Panc1 (cell line): ENCODE results near the gene CDV3. TPM values are rescaled to one million over a fixed set of nuclear protein-coding genes. Genes with fewer than 3 reads are reported as not detected.

ENCODE experiments used
- ATAC-seq: fragments of 200-7000 bp; cut with Tn5 transposase; 2 replicates; pipeline ENCODE4 v1.9.1; 2020; ENCODE audit warnings: mild to moderate bottlenecking, moderate library complexity
- BruUV-seq: library from RNA; stranded (reverse); fragments of 400-500 nt; replicated peaks from 2 replicates; lab custom pipeline; 2021; lab: Mats Ljungman, UMichigan
- CTCF ChIA-PET: fragments of 300-600 bp; sonication (Branson Sonifier 250); formaldehyde crosslinking; loops from one replicate; lab custom pipeline; 2022; ENCODE audit warnings: antibody characterized with exemption; lab: Charles Lee
- POLR2A ChIA-PET: fragments of 300-600 bp; sonication (Branson Sonifier 250); formaldehyde crosslinking; loops from one replicate; lab custom pipeline; 2022; ENCODE audit warnings: antibody characterized with exemption; lab: Charles Lee
- DNase-seq: peaks from one replicate; pipeline ENCODE4 v3.0.0-alpha.2; 2010; ENCODE audit warnings: low read depth, low spot score
- H3K27ac ChIP-seq: 2 replicates; pipeline ENCODE4 v1.5.1; 2011; ENCODE audit warnings: mild to moderate bottlenecking, low read length, inconsistent platforms
- H3K27me3 ChIP-seq: fragments of 200-500 bp; sonication (Bioruptor generic); 2 replicates; pipeline ENCODE4 v1.6.0; 2014; ENCODE audit warnings: low read length, inconsistent platforms; ENCODE audit not compliant: control insufficient read depth, insufficient read depth
- H3K36me3 ChIP-seq: fragments of 200-500 bp; sonication (Bioruptor generic); 2 replicates; pipeline ENCODE4 v1.5.1; 2014; ENCODE audit warnings: inconsistent platforms, mild to moderate bottlenecking, low read length, moderate library complexity; ENCODE audit not compliant: control insufficient read depth, insufficient read depth
- H3K4me1 ChIP-seq: 2 replicates; pipeline ENCODE4 v1.5.1; 2011; ENCODE audit warnings: inconsistent platforms, mild to moderate bottlenecking, low read length, moderate library complexity; ENCODE audit not compliant: control insufficient read depth, insufficient read depth
- H3K4me3 ChIP-seq, 2 experiments: 2 replicates each; pipeline ENCODE4 v1.5.1; 2011 to 2012; ENCODE audit warnings: low read depth in 2 of 2, low read length in 2 of 2, mild to moderate bottlenecking in 2 of 2, inconsistent platforms in 1 of 2, moderate library complexity in 1 of 2
- H3K9me3 ChIP-seq: fragments of 200-500 bp; sonication (Bioruptor generic); 2 replicates; pipeline ENCODE4 v1.5.1; 2014; ENCODE audit warnings: low read depth, mild to moderate bottlenecking, inconsistent platforms, low read length, moderate library complexity; ENCODE audit not compliant: control insufficient read depth, insufficient read depth
- CTCF ChIP-seq: fragments of 450-650 bp; IDR thresholded peaks from 2 replicates; pipeline ENCODE4 v1.5.1; 2017; ENCODE audit warnings: mild to moderate bottlenecking
- POLR2AphosphoS5 ChIP-seq: IDR thresholded peaks from 2 replicates; pipeline ENCODE4 v1.6.1; 2012; ENCODE audit warnings: mild to moderate bottlenecking, low read depth, low read length, moderate library complexity
- REST ChIP-seq, 2 experiments: IDR thresholded peaks; 2 replicates each; pipeline ENCODE4 v1.6.1; 2011 to 2012; ENCODE audit warnings: low read depth in 2 of 2, control low read depth in 1 of 2, low read length in 1 of 2, mild to moderate bottlenecking in 1 of 2, moderate library complexity in 1 of 2; ENCODE audit not compliant: insufficient read depth in 1 of 2
- SIN3A ChIP-seq: IDR thresholded peaks from 2 replicates; pipeline ENCODE4 v1.6.1; 2012; ENCODE audit warnings: low read depth, mild to moderate bottlenecking, low read length, moderate library complexity, borderline replicate concordance; ENCODE audit not compliant: insufficient read depth
- TCF7L2 ChIP-seq: IDR thresholded peaks from 2 replicates; pipeline ENCODE4 v1.6.1; 2011; ENCODE audit warnings: mild to moderate bottlenecking, low read depth, low read length, inconsistent platforms
- in situ Hi-C: cut with HindIII; loops from 2 replicates; pipeline ENCODE4 v1.10.0; 2016; ENCODE audit warnings: low sequenced_read_pairs, low pct_unique_long_range_greater_than_20kb
- intact Hi-C: fragments of 100-400 bp; cut with micrococcal nuclease; formaldehyde crosslinking; loops from one replicate; pipeline ENCODE4 v1.10.0; 2022; ENCODE audit not compliant: unreplicated experiment
- total RNA-seq: library from RNA; stranded (reverse); gene quantifications from one replicate; pipeline ENCODE4 v1.2.1, GENCODE V29; 2021; ENCODE audit not compliant: unreplicated experiment

The CDV3 gene
- total RNA-seq, 1 experiment from 2014 or later: 506 TPM

GRCh38 chr3:133606342-133606741 lies 32.9 kb downstream of the CDV3 start:
- no peaks in the 10 kb centered on the region for H3K27me3 ChIP-seq
- no peaks in the 10 kb centered on the region for H3K4me1 ChIP-seq
- peaks cover 44% of the 10 kb centered on the region for H3K36me3 ChIP-seq
- POLR2A ChIA-PET: interaction anchor here (0.6 kb wide), 1 partner anchor 8 kb away, joined by 3 read pairs; no protein-coding TSS in a partner anchor
- intact Hi-C loops (no loop called here), in situ Hi-C loops (no loop called here)
- H3K4me3 ChIP-seq: no peak overlapping the region
- no TSS peak for BruUV-seq
- no peaks in the 10 kb centered on the region for H3K9me3 ChIP-seq
- ATAC-seq (no peak), DNase-seq (no peak)
- no peak for TF ChIP-seq SIN3A
- no peak for TF ChIP-seq TCF7L2
- no peak for TF ChIP-seq REST (IDR thresholded peaks at IDR 0.05; ENCODE audit: insufficient read depth in 1 of 2, low read depth in 2 of 2, low read length in 1 of 2)
- no peak for TF ChIP-seq CTCF
- TF ChIP-seq POLR2AphosphoS5: no peak
- CTCF ChIA-PET: no interaction called here
- no peak overlapping the region for H3K27ac ChIP-seq

GRCh38 chr3:133606902-133607301 lies 33.4 kb downstream of the CDV3 start:
- ATAC-seq (no peak), DNase-seq (no peak)
- CTCF ChIA-PET: no interaction called here
- H3K27ac ChIP-seq: no peak overlapping the region
- H3K36me3 ChIP-seq: peaks cover 43% of the 10 kb centered on the region; the same call in 1 of the 2 replicates
- no peak overlapping the region for H3K4me3 ChIP-seq
- H3K9me3 ChIP-seq: no peaks in the 10 kb centered on the region
- H3K4me1 ChIP-seq: no peaks in the 10 kb centered on the region
- POLR2A ChIA-PET: interaction anchor here (0.6 kb wide), 1 partner anchor 7 kb away, joined by 3 read pairs; no protein-coding TSS in a partner anchor
- no peak for TF ChIP-seq SIN3A
- no peak for TF ChIP-seq POLR2AphosphoS5
- no peak for TF ChIP-seq REST (IDR thresholded peaks at IDR 0.05; ENCODE audit: insufficient read depth in 1 of 2, low read depth in 2 of 2, low read length in 1 of 2)
- no peaks in the 10 kb centered on the region for H3K27me3 ChIP-seq
- in situ Hi-C loops: no loop called here
- BruUV-seq: no TSS peak
- intact Hi-C loops: no loop called here
